Neuronal stem cell (in vitro differentiated cells): Measurements from ENCODE around the gene PIEZO2.

Experiments used
- DNase-seq: peaks from one replicate; pipeline ENCODE4 v3.0.0-alpha.2; 2013; ENCODE audit warnings: low spot score
- H2AFZ ChIP-seq: one replicate; pipeline ENCODE4 v1.6.1; 2013; ENCODE audit warnings: mild to moderate bottlenecking, low read length, inconsistent platforms
- H2AK5ac ChIP-seq: 2 replicates; pipeline ENCODE4 v1.6.1; 2013; ENCODE audit warnings: low read depth, mild to moderate bottlenecking, inconsistent platforms, low read length, moderate library complexity, mixed read lengths
- H2BK120ac ChIP-seq: 2 replicates; pipeline ENCODE4 v1.6.1; 2013; ENCODE audit warnings: low read depth, mild to moderate bottlenecking, inconsistent platforms, low read length, moderate library complexity, mixed read lengths
- H2BK12ac ChIP-seq: one replicate; pipeline ENCODE4 v1.6.1; 2013; ENCODE audit warnings: low read length, inconsistent platforms
- H2BK15ac ChIP-seq: 2 replicates; pipeline ENCODE4 v1.6.1; 2013; ENCODE audit warnings: mild to moderate bottlenecking, low read length, inconsistent platforms, mixed read lengths
- H2BK5ac ChIP-seq: one replicate; pipeline ENCODE4 v1.6.1; 2013; ENCODE audit warnings: inconsistent platforms, mild to moderate bottlenecking, low read length, moderate library complexity
- H3K14ac ChIP-seq: one replicate; pipeline ENCODE4 v1.6.1; 2013; ENCODE audit warnings: low read length, inconsistent platforms
- H3K18ac ChIP-seq: 2 replicates; pipeline ENCODE4 v1.6.1; 2013; ENCODE audit warnings: low read length, inconsistent platforms
- H3K23ac ChIP-seq: 2 replicates; pipeline ENCODE4 v1.6.1; 2013; ENCODE audit warnings: low read depth, mild to moderate bottlenecking, mixed read lengths, low read length, inconsistent platforms; ENCODE audit not compliant: poor library complexity
- H3K27ac ChIP-seq: replicated peaks from 3 replicates; pipeline ENCODE4 v1.5.1; 2013; ENCODE audit warnings: low read length, inconsistent platforms
- H3K27me3 ChIP-seq, 3 experiments: 2 replicates each; pipeline ENCODE4 v1.6.1; 2013; ENCODE audit warnings: low read length in 3 of 3, mild to moderate bottlenecking in 2 of 3, inconsistent platforms in 1 of 3, low read depth in 1 of 3, mixed read lengths in 1 of 3, moderate library complexity in 1 of 3; ENCODE audit not compliant: control insufficient read depth in 3 of 3, insufficient read depth in 3 of 3
- H3K36me3 ChIP-seq, 2 donors: replicated peaks in 1 of 2; 2 replicates each; pipeline ENCODE4 v1.6.1; 2013; ENCODE audit warnings: low read length in 2 of 2; ENCODE audit not compliant: control insufficient read depth in 2 of 2, insufficient read depth in 2 of 2
- H3K4ac ChIP-seq: 2 replicates; pipeline ENCODE4 v1.6.1; 2013; ENCODE audit warnings: inconsistent platforms, mild to moderate bottlenecking, low read length, moderate library complexity
- H3K4me1 ChIP-seq, 2 donors: 1 replicate in 1 of 2; 2 replicates in 1 of 2; pipeline ENCODE4 v1.6.1; 2013; ENCODE audit warnings: low read length in 2 of 2, low read depth in 1 of 2; ENCODE audit not compliant: control insufficient read depth in 2 of 2, insufficient read depth in 1 of 2
- H3K4me2 ChIP-seq: one replicate; pipeline ENCODE4 v1.6.1; 2013; ENCODE audit warnings: mild to moderate bottlenecking, low read length, inconsistent platforms; ENCODE audit not compliant: insufficient read depth, poor library complexity, severe bottlenecking
- H3K4me3 ChIP-seq, 2 donors: 2 replicates each; pipeline ENCODE4 v1.5.1; 2013; ENCODE audit warnings: low read length in 2 of 2, mild to moderate bottlenecking in 2 of 2, inconsistent platforms in 1 of 2, moderate library complexity in 1 of 2
- H3K79me1 ChIP-seq: one replicate; pipeline ENCODE4 v1.6.1; 2013; ENCODE audit warnings: low read depth, mild to moderate bottlenecking, inconsistent platforms, low read length, moderate library complexity
- H3K9ac ChIP-seq: one replicate; pipeline ENCODE4 v1.6.1; 2013; ENCODE audit warnings: mild to moderate bottlenecking, low read depth, low read length, inconsistent platforms; ENCODE audit not compliant: poor library complexity
- H3K9me3 ChIP-seq, 2 donors: replicated peaks in 1 of 2; 2 replicates each; pipeline versions ENCODE3 to v1.6.1; 2013; ENCODE audit warnings: low read length in 2 of 2, mild to moderate bottlenecking in 2 of 2, inconsistent platforms in 1 of 2, low read depth in 1 of 2, mixed read lengths in 1 of 2, moderate library complexity in 1 of 2; ENCODE audit not compliant: control insufficient read depth in 2 of 2, insufficient read depth in 1 of 2
- H4K8ac ChIP-seq: one replicate; pipeline ENCODE4 v1.6.1; 2013; ENCODE audit warnings: low read depth, mild to moderate bottlenecking, inconsistent platforms, low read length, moderate library complexity
- H4K91ac ChIP-seq: one replicate; pipeline ENCODE4 v1.6.1; 2013; ENCODE audit warnings: low read length, low read depth, mild to moderate bottlenecking, inconsistent platforms; ENCODE audit not compliant: poor library complexity
- WGBS, 2 donors: extraction: QIAGEN DNeasy Blood & Tissue Kit; methylation state at CpG; one replicate each; pipeline ENCODE4 v1.1.7; 2013; ENCODE audit warnings: missing lambda C conversion rate in 2 of 2, mixed read lengths in 1 of 2; ENCODE audit not compliant: insufficient read length in 2 of 2, insufficient replicate concordance in 1 of 2; ENCODE audit errors: extremely low coverage in 2 of 2; 5-methylcytosine and 5-hydroxymethylcytosine counted together

The PIEZO2 gene

GRCh38 chr18:10784596-10785202, 364.7 kb downstream of the PIEZO2 start:
- H2BK120ac ChIP-seq, result no peak overlapping the region
- H2AK5ac ChIP-seq, result no peak overlapping the region
- no peak overlapping the region for H3K4ac ChIP-seq
- no peak for DNase-seq
- no peak overlapping the region for H3K4me3 ChIP-seq
- H4K8ac ChIP-seq, result no peak overlapping the region
- no peaks in the 10 kb centered on the region for H3K4me1 ChIP-seq
- H3K9me3 ChIP-seq, result no peaks in the 10 kb centered on the region
- H3K14ac ChIP-seq, result no peak overlapping the region
- no peak overlapping the region for H2BK15ac ChIP-seq
- no CpG with 5 or more reads among the region's 7 CpGs for WGBS, 2 donors
- no peak overlapping the region for H3K18ac ChIP-seq
- no peaks in the 10 kb centered on the region for H3K36me3 ChIP-seq
- H2BK5ac ChIP-seq, result no peak overlapping the region
- H2BK12ac ChIP-seq, result no peak overlapping the region
- no peak overlapping the region for H3K27ac ChIP-seq
- H2AFZ ChIP-seq, result no peak overlapping the region
- H3K27me3 ChIP-seq, result no peaks in the 10 kb centered on the region
- H4K91ac ChIP-seq, result no peak overlapping the region
- no peak overlapping the region for H3K9ac ChIP-seq
- H3K4me2 ChIP-seq, result no peak overlapping the region
- no peaks in the 10 kb centered on the region for H3K79me1 ChIP-seq
- H3K23ac ChIP-seq, result no peak overlapping the region

DNA sequence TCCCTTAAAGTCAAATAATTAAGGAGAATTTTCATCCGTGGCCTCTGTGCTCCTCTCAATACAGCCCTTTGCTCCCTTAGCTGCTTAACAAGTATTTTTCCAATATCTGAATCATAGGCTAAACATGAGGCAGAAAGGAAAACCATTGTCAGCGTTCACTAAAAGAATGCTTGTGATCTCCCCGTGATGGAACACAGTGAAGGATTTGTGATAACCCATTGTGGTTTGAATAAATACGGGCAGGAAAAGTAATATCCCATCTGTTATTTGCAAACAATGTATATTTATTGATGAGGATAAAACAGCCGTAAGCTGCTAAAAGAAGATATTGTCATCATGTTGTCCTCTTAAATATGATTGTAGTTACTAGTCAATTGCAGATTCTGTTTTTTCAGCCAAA, 365.4 kb downstream of the PIEZO2 start:
- no peak for DNase-seq
- H3K9me3 ChIP-seq, result no peaks in the 10 kb centered on the region
- H4K91ac ChIP-seq, result no peak overlapping the region
- no peak overlapping the region for H4K8ac ChIP-seq
- H3K4me2 ChIP-seq, result no peak overlapping the region
- no peak overlapping the region for H3K27ac ChIP-seq
- no peak overlapping the region for H2BK120ac ChIP-seq
- H3K4ac ChIP-seq, result no peak overlapping the region
- H3K27me3 ChIP-seq, result no peaks in the 10 kb centered on the region
- H3K14ac ChIP-seq, result no peak overlapping the region
- H2AFZ ChIP-seq, result no peak overlapping the region
- no peak overlapping the region for H2BK5ac ChIP-seq
- no peak overlapping the region for H3K4me3 ChIP-seq
- H3K4me1 ChIP-seq, result no peaks in the 10 kb centered on the region
- no peaks in the 10 kb centered on the region for H3K79me1 ChIP-seq
- no peaks in the 10 kb centered on the region for H3K36me3 ChIP-seq
- H2AK5ac ChIP-seq, result no peak overlapping the region
- no peak overlapping the region for H2BK12ac ChIP-seq
- no peak overlapping the region for H2BK15ac ChIP-seq
- H3K23ac ChIP-seq, result no peak overlapping the region
- no CpG with 5 or more reads among the region's 5 CpGs for WGBS, 2 donors
- H3K9ac ChIP-seq, result no peak overlapping the region
- no peak overlapping the region for H3K18ac ChIP-seq

- no peaks in the 10 kb centered on the region for H3K4me1 ChIP-seq
- no peak overlapping the region for H2BK120ac ChIP-seq
- H3K79me1 ChIP-seq, result no peaks in the 10 kb centered on the region
- no peak overlapping the region for H3K4ac ChIP-seq
- no peak for DNase-seq
- no peak overlapping the region for H2BK15ac ChIP-seq
- no peak overlapping the region for H3K23ac ChIP-seq
- no peak overlapping the region for H4K91ac ChIP-seq
- peaks cover 0 to 3% of the 10 kb centered on the region in 2 donors for H3K9me3 ChIP-seq
- H3K4me3 ChIP-seq, result no peak overlapping the region
- no peak overlapping the region for H3K4me2 ChIP-seq
- no CpG with 5 or more reads among the region's 6 CpGs for WGBS, 2 donors
- H2BK5ac ChIP-seq, result no peak overlapping the region
- H2BK12ac ChIP-seq, result no peak overlapping the region
- no peaks in the 10 kb centered on the region for H3K36me3 ChIP-seq
- no peaks in the 10 kb centered on the region for H3K27me3 ChIP-seq
- no peak overlapping the region for H2AK5ac ChIP-seq
- H3K14ac ChIP-seq, result no peak overlapping the region
- H3K18ac ChIP-seq, result no peak overlapping the region
- no peak overlapping the region for H3K9ac ChIP-seq
- no peak overlapping the region for H4K8ac ChIP-seq
- H3K27ac ChIP-seq, result no peak overlapping the region
- no peak overlapping the region for H2AFZ ChIP-seq
Measured at GRCh38 chr18:10776493-10776892, 372.9 kb downstream of the PIEZO2 start.

DNA sequence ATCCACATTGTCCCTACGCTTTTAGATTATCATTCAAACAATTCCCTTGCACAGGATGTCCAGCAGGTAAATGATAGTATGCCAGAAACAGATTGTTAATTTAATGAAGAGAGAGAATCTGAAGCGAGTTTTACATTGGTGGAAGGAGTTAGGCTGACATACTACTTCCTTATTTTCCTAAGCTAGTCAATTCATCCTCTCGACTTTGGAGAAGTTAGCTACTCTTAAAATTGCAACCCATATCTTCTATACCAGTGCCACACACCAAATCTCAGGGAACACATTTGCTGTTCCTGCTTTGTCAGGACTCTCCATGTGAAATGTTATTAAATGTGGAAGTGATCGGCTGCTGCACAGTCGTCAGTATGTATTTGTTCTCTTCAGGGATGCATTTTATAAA, 374.3 kb downstream of the PIEZO2 start:
- H2AFZ ChIP-seq, result no peak overlapping the region
- no peak overlapping the region for H4K91ac ChIP-seq
- no peak overlapping the region for H3K4me3 ChIP-seq
- H3K18ac ChIP-seq, result no peak overlapping the region
- H3K36me3 ChIP-seq, result no peaks in the 10 kb centered on the region
- no peak overlapping the region for H2BK15ac ChIP-seq
- H3K27me3 ChIP-seq, result no peaks in the 10 kb centered on the region
- no peak overlapping the region for H3K23ac ChIP-seq
- no peak overlapping the region for H3K4me2 ChIP-seq
- H2BK5ac ChIP-seq, result no peak overlapping the region
- no peak overlapping the region for H3K14ac ChIP-seq
- H2AK5ac ChIP-seq, result no peak overlapping the region
- H3K9me3 ChIP-seq, result peaks cover 0 to 3% of the 10 kb centered on the region in 2 donors
- H3K9ac ChIP-seq, result no peak overlapping the region
- H3K4me1 ChIP-seq, result no peaks in the 10 kb centered on the region
- H3K27ac ChIP-seq, result no peak overlapping the region
- no peak overlapping the region for H3K4ac ChIP-seq
- no peak overlapping the region for H4K8ac ChIP-seq
- H3K79me1 ChIP-seq, result no peaks in the 10 kb centered on the region
- WGBS, 2 donors, result no CpG with 5 or more reads among the region's 5 CpGs
- no peak for DNase-seq
- H2BK12ac ChIP-seq, result no peak overlapping the region
- no peak overlapping the region for H2BK120ac ChIP-seq
